DOHH2 (cell line): ENCODE data around the gene RPN2.

Experiments
- H3F3A ChIP-seq: fragments of 200-600 bp; sonication (generic), shearing (Covaris generic); 2 replicates; pipeline ENCODE4 v1.6.0; 2016; ENCODE audit warnings: antibody characterized with exemption, mild to moderate bottlenecking; ENCODE audit not compliant: control insufficient read depth, insufficient read depth
- H3K27ac ChIP-seq: fragments of 200-600 bp; sonication (generic); 2 replicates; pipeline ENCODE4 v1.5.1; 2014; ENCODE audit warnings: low read depth, mild to moderate bottlenecking, low read length, moderate library complexity
- H3K27me3 ChIP-seq: fragments of 200-600 bp; sonication (generic); 2 replicates; pipeline ENCODE4 v1.6.1; 2014; ENCODE audit warnings: mild to moderate bottlenecking, low read length, mixed read lengths; ENCODE audit not compliant: control insufficient read depth
- H3K36me3 ChIP-seq: fragments of 200-600 bp; sonication (generic); 2 replicates; pipeline ENCODE4 v1.6.1; 2014; ENCODE audit warnings: mild to moderate bottlenecking, low read length, moderate library complexity, mixed read lengths; ENCODE audit not compliant: control insufficient read depth
- H3K4me1 ChIP-seq: fragments of 200-600 bp; sonication (generic); 2 replicates; pipeline ENCODE4 v1.6.1; 2014; ENCODE audit warnings: mild to moderate bottlenecking, low read length, mixed read lengths; ENCODE audit not compliant: control insufficient read depth
- H3K4me2 ChIP-seq: fragments of 200-600 bp; sonication (generic); 2 replicates; pipeline ENCODE4 v1.6.0; 2014; ENCODE audit warnings: mild to moderate bottlenecking, low read length, moderate library complexity
- H3K4me3 ChIP-seq: fragments of 200-600 bp; sonication (generic); 2 replicates; pipeline ENCODE4 v1.5.1; 2014; ENCODE audit warnings: mild to moderate bottlenecking, low read length, mixed read lengths
- H3K79me2 ChIP-seq: fragments of 200-600 bp; sonication (generic); 2 replicates; pipeline ENCODE4 v1.6.1; 2014; ENCODE audit warnings: mild to moderate bottlenecking, low read length, mixed read lengths; ENCODE audit not compliant: control insufficient read depth
- H3K9me2 ChIP-seq: fragments of 200-600 bp; sonication (generic); replicated peaks from 2 replicates; pipeline ENCODE4 v1.6.1; 2014; ENCODE audit warnings: mild to moderate bottlenecking, low read length, mixed read lengths; ENCODE audit not compliant: control insufficient read depth
- H3K9me3 ChIP-seq: fragments of 200-600 bp; sonication (generic); 2 replicates; pipeline ENCODE4 v1.6.1; 2014; ENCODE audit warnings: antibody characterized with exemption, low read length, mixed read lengths; ENCODE audit not compliant: control insufficient read depth, insufficient read depth
- H4K20me1 ChIP-seq: fragments of 200-600 bp; sonication (generic); 2 replicates; pipeline ENCODE4 v1.6.0; 2014; ENCODE audit warnings: low read depth, mild to moderate bottlenecking, antibody characterized with exemption, low read length, moderate library complexity; ENCODE audit not compliant: control insufficient read depth, insufficient read depth
- EZH2phosphoT487 ChIP-seq: fragments of 200-600 bp; sonication (generic); IDR thresholded peaks from 2 replicates; pipeline ENCODE4 v1.6.1; 2017; ENCODE audit warnings: borderline replicate concordance, mild to moderate bottlenecking, antibody characterized with exemption, low read length, moderate library complexity, mixed read lengths
- TF ChIP-seq, protein P1 (sequence below): fragments of 200-600 bp; sonication (generic); IDR thresholded peaks from one replicate; pipeline ENCODE4 v1.5.1; 2014; ENCODE audit warnings: antibody characterized with exemption, mild to moderate bottlenecking, low read depth, low read length; ENCODE audit not compliant: poor library complexity, severe bottlenecking

RPN2 gene

DNA sequence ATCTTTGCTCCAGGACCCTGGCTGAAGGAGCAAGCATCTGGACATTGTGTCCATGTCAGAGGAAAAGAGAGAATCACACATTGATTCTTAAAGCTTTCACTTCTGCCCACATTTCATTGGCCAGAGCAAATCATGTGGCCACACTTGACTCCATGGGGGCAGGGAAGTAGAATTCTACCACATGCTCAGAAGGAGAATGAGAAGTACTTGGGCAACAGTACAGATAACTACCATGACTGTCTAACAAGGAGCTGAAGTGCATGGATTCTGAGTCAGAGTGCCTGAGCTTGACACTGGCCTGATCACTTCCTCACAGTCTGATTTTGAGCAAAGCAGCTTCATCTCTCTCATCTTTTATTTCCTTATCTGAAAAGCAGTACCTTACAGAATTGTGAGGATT lies 43.9 kb downstream of the RPN2 start:
- Histone ChIP-seq H3K36me3 (peaks cover 96% of the 10 kb centered on the region), H3K27ac (no peak overlapping the region), H3K4me3 (no peak overlapping the region), H4K20me1 (no peaks in the 10 kb centered on the region), H3K27me3 (no peaks in the 10 kb centered on the region), H3K9me2 (no peaks in the 10 kb centered on the region), H3K9me3 (no peaks in the 10 kb centered on the region), H3K79me2 (peaks cover 3% of the 10 kb centered on the region; the same call in 1 of the 2 replicates), H3F3A (no peaks in the 10 kb centered on the region), H3K4me1 (no peaks in the 10 kb centered on the region), H3K4me2 (no peak overlapping the region)
- TF ChIP-seq, protein P1, sequence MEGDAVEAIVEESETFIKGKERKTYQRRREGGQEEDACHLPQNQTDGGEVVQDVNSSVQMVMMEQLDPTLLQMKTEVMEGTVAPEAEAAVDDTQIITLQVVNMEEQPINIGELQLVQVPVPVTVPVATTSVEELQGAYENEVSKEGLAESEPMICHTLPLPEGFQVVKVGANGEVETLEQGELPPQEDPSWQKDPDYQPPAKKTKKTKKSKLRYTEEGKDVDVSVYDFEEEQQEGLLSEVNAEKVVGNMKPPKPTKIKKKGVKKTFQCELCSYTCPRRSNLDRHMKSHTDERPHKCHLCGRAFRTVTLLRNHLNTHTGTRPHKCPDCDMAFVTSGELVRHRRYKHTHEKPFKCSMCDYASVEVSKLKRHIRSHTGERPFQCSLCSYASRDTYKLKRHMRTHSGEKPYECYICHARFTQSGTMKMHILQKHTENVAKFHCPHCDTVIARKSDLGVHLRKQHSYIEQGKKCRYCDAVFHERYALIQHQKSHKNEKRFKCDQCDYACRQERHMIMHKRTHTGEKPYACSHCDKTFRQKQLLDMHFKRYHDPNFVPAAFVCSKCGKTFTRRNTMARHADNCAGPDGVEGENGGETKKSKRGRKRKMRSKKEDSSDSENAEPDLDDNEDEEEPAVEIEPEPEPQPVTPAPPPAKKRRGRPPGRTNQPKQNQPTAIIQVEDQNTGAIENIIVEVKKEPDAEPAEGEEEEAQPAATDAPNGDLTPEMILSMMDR = no peak
- no peak for TF ChIP-seq EZH2phosphoT487

DNA sequence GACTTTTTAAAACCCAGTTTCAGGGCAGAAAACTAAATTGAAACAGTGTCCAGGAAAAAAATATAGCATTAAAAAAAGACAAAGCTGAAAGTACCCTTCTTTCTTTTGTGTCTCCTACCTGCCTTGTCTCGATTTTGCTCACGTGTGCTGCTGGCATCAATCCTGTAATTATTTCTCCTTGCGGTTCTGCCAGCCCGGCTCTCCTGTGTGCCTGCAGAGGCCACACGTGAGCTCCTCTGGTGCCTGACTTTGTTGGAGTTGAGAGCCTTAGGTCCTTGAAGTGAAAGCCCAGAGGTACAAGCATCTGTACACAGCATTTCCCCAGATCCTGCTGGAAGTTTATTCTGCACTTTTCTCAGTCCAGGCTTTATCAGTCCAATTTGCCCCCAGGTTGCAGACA lies 46.0 kb downstream of the RPN2 start:
- peaks cover 97% of the 10 kb centered on the region for H3K36me3 ChIP-seq
- H3K9me2 ChIP-seq = no peaks in the 10 kb centered on the region
- no peaks in the 10 kb centered on the region for H3K27me3 ChIP-seq
- H3K4me3 ChIP-seq = no peak overlapping the region
- no peaks in the 10 kb centered on the region for H3F3A ChIP-seq
- no peak overlapping the region for H3K27ac ChIP-seq
- H3K9me3 ChIP-seq = no peaks in the 10 kb centered on the region
- no peak overlapping the region for H3K4me2 ChIP-seq
- no peaks in the 10 kb centered on the region for H4K20me1 ChIP-seq
- H3K79me2 ChIP-seq = no peaks in the 10 kb centered on the region
- TF ChIP-seq, protein P1 = no peak
- TF ChIP-seq EZH2phosphoT487 = no peak
- no peaks in the 10 kb centered on the region for H3K4me1 ChIP-seq

DNA sequence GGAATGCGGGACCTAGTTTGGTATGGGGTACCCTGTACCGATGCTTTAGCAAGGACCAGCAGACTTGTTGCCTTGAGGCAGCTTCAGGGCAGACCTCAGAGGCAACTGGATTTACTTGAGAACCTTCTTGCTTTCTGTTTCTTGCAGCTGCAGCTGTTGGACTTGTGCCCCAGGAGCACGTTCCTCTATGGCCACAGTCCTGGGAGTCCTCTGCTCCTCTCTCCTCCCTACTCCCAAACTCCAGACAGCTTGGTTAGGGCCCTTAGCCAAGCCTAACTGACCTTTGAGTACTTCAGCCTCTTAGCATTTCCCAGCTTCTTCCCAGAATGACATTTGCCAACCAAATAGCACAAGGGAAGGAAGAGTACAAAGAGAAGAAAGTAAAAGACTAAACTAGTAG lies 47.8 kb downstream of the RPN2 start:
- Histone ChIP-seq H3K4me3 (no peak overlapping the region), H3K27me3 (no peaks in the 10 kb centered on the region), H3K4me1 (no peaks in the 10 kb centered on the region), H3K79me2 (no peaks in the 10 kb centered on the region), H4K20me1 (no peaks in the 10 kb centered on the region), H3K9me2 (no peaks in the 10 kb centered on the region), H3K9me3 (no peaks in the 10 kb centered on the region), H3F3A (no peaks in the 10 kb centered on the region), H3K36me3 (peaks cover 100% of the 10 kb centered on the region), H3K27ac (no peak overlapping the region), H3K4me2 (no peak overlapping the region)
- TF ChIP-seq EZH2phosphoT487 = no peak
- TF ChIP-seq, protein P1 = no peak

DNA sequence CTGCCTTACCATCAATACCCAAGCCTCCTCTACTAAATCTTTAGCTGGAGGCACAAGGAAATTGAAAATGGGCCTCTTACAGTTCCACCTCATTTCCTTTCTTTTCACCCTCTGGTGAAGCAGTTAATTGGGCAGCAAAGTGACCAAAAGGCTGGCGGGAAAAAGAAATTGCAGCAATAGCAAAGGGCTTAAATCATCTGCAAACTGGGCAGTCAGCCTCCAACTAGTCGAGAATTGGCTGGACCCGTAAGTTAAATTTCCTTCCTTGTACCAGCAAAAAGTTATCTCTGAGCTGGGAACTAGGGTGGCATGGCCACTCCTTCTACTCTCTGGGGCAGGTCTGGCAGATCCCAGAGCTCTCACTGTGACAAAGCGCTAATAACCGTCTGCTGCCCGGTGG lies 49.0 kb downstream of the RPN2 start:
- no peak overlapping the region for H3K4me3 ChIP-seq
- no peaks in the 10 kb centered on the region for H3K9me2 ChIP-seq
- H3K9me3 ChIP-seq = no peaks in the 10 kb centered on the region
- no peak overlapping the region for H3K27ac ChIP-seq
- peaks cover 100% of the 10 kb centered on the region for H3K36me3 ChIP-seq
- no peak overlapping the region for H3K4me2 ChIP-seq
- no peaks in the 10 kb centered on the region for H4K20me1 ChIP-seq
- no peaks in the 10 kb centered on the region for H3K27me3 ChIP-seq
- no peaks in the 10 kb centered on the region for H3F3A ChIP-seq
- no peaks in the 10 kb centered on the region for H3K4me1 ChIP-seq
- no peak for TF ChIP-seq EZH2phosphoT487
- TF ChIP-seq, protein P1 = no peak
- no peaks in the 10 kb centered on the region for H3K79me2 ChIP-seq
